HEK293 (cell line): ENCODE data around the gene HIC1.

ENCODE experiments used
- CTCF ChIA-PET: fragments of 350-600 bp; formaldehyde crosslinking; extraction: SDS; loops from one replicate; lab custom pipeline; 2021; ENCODE audit warnings: antibody characterized with exemption; lab: Yijun Ruan, JAX
- POLR2A ChIA-PET: fragments of 300-600 bp; formaldehyde crosslinking; extraction: SDS; loops from one replicate; lab custom pipeline; 2020; ENCODE audit warnings: antibody characterized with exemption, inconsistent platforms; lab: Yijun Ruan, JAX
- H3K27ac ChIP-seq: fragments of 200-500 bp; sonication (Bioruptor generic); 2 replicates; pipeline ENCODE4 v1.5.1; 2014; ENCODE audit warnings: low read depth, low read length, control low read depth, inconsistent platforms; ENCODE audit errors: extremely low read depth
- H3K36me3 ChIP-seq, 2 experiments: fragments of 200-500 bp in 1 of 2; sonication (Bioruptor generic) in 1 of 2; 1 replicate in 1 of 2; 2 replicates in 1 of 2; pipeline ENCODE4 v1.5.1; 2014 to 2017; ENCODE audit warnings: inconsistent platforms in 2 of 2, low read length in 2 of 2; ENCODE audit not compliant: control insufficient read depth in 2 of 2, insufficient read depth in 1 of 2
- H3K4me1 ChIP-seq: fragments of 200-500 bp; sonication (Bioruptor generic); 2 replicates; pipeline ENCODE4 v1.5.1; 2014; ENCODE audit warnings: mild to moderate bottlenecking, low read length, inconsistent platforms; ENCODE audit not compliant: control insufficient read depth, insufficient read depth
- H3K4me3 ChIP-seq: 2 replicates; pipeline ENCODE4 v1.5.1; 2011; ENCODE audit warnings: low read depth, mild to moderate bottlenecking, control low read depth, low read length, moderate library complexity
- H3K9me3 ChIP-seq: fragments of 200-500 bp; sonication (Bioruptor generic); 2 replicates; pipeline ENCODE4 v1.5.1; 2014; ENCODE audit warnings: low read depth, low read length, inconsistent platforms; ENCODE audit not compliant: control insufficient read depth, insufficient read depth
- AEBP2 ChIP-seq: fragments of 450-650 bp; formaldehyde crosslinking; IDR thresholded peaks from 2 replicates; pipeline ENCODE4 v1.5.1; 2016; ENCODE audit warnings: missing biosample characterization, missing genetic modification characterization, borderline replicate concordance
- GLI2 ChIP-seq: fragments of 450-650 bp; formaldehyde crosslinking; IDR thresholded peaks from 2 replicates; pipeline ENCODE4; 2017; ENCODE audit warnings: missing biosample characterization, missing genetic modification characterization, low read depth, borderline replicate concordance
- PRDM1 ChIP-seq: fragments of 450-650 bp; formaldehyde crosslinking; IDR thresholded peaks from 2 replicates; pipeline ENCODE4; 2016; ENCODE audit warnings: missing biosample characterization, missing genetic modification characterization
- REPIN1 ChIP-seq: fragments of 450-650 bp; formaldehyde crosslinking; IDR thresholded peaks from 2 replicates; pipeline ENCODE4 v1.5.1; 2017; ENCODE audit warnings: missing biosample characterization, missing genetic modification characterization, low read depth
- YY2 ChIP-seq: fragments of 450-650 bp; formaldehyde crosslinking; IDR thresholded peaks from 2 replicates; pipeline ENCODE4 v1.5.1; 2016; ENCODE audit warnings: missing biosample characterization, missing genetic modification characterization
- ZBTB11 ChIP-seq: fragments of 450-650 bp; formaldehyde crosslinking; conservative IDR thresholded peaks from 2 replicates; pipeline ENCODE4 v1.5.1; 2016; ENCODE audit warnings: low read depth, missing biosample characterization, missing genetic modification characterization
- ZFP3 ChIP-seq: fragments of 450-650 bp; formaldehyde crosslinking; IDR thresholded peaks from 2 replicates; pipeline ENCODE4 v1.5.1; 2016; ENCODE audit warnings: low read depth, missing biosample characterization, missing genetic modification characterization
- ZNF138 ChIP-seq: fragments of 450-650 bp; formaldehyde crosslinking; IDR thresholded peaks from 2 replicates; pipeline ENCODE4 v1.5.1; 2016; ENCODE audit warnings: missing biosample characterization, missing genetic modification characterization, borderline replicate concordance
- ZNF140 ChIP-seq: fragments of 450-650 bp; formaldehyde crosslinking; IDR thresholded peaks from 2 replicates; pipeline ENCODE4 v1.5.1; 2016; ENCODE audit warnings: missing biosample characterization, missing genetic modification characterization
- ZNF280C ChIP-seq: fragments of 450-650 bp; formaldehyde crosslinking; IDR thresholded peaks from 2 replicates; pipeline ENCODE4 v1.5.1; 2016; ENCODE audit warnings: missing biosample characterization, missing genetic modification characterization
- ZNF324 ChIP-seq: fragments of 450-650 bp; formaldehyde crosslinking; IDR thresholded peaks from 2 replicates; pipeline ENCODE4 v1.5.1; 2016; ENCODE audit warnings: missing biosample characterization, missing genetic modification characterization
- ZNF366 ChIP-seq: fragments of 450-650 bp; formaldehyde crosslinking; conservative IDR thresholded peaks from 2 replicates; pipeline ENCODE4 v1.5.1; 2016; ENCODE audit warnings: missing biosample characterization, missing genetic modification characterization
- ZNF37A ChIP-seq: fragments of 450-650 bp; IDR thresholded peaks from 2 replicates; pipeline ENCODE4 v1.5.1; 2018; ENCODE audit warnings: missing biosample characterization, missing genetic modification characterization
- ZNF629 ChIP-seq: fragments of 450-650 bp; formaldehyde crosslinking; IDR thresholded peaks from 2 replicates; pipeline ENCODE4 v1.5.1; 2017; ENCODE audit warnings: missing biosample characterization, missing genetic modification characterization
- ZNF658 ChIP-seq: fragments of 450-650 bp; formaldehyde crosslinking; IDR thresholded peaks from 2 replicates; pipeline ENCODE4; 2016; ENCODE audit warnings: missing biosample characterization, missing genetic modification characterization
- TF ChIP-seq, protein P1 (sequence below): fragments of 450-650 bp; formaldehyde crosslinking; IDR thresholded peaks from 2 replicates; pipeline ENCODE4 v1.5.1; 2017; ENCODE audit warnings: missing biosample characterization, missing genetic modification characterization
- TF ChIP-seq, protein P2 (sequence below): fragments of 450-650 bp; formaldehyde crosslinking; IDR thresholded peaks from 2 replicates; pipeline ENCODE4 v1.5.1; 2016; ENCODE audit warnings: missing biosample characterization, missing genetic modification characterization
- TF ChIP-seq, protein P3 (sequence below): fragments of 450-650 bp; formaldehyde crosslinking; IDR thresholded peaks from 2 replicates; pipeline ENCODE4 v1.5.1; 2016; ENCODE audit warnings: missing biosample characterization, missing genetic modification characterization
- TF ChIP-seq, protein P4 (sequence below): fragments of 450-650 bp; formaldehyde crosslinking; IDR thresholded peaks from 2 replicates; pipeline ENCODE4 v1.5.1; 2017; ENCODE audit warnings: missing biosample characterization, mild to moderate bottlenecking, missing genetic modification characterization, moderate library complexity

HIC1 gene

DNA sequence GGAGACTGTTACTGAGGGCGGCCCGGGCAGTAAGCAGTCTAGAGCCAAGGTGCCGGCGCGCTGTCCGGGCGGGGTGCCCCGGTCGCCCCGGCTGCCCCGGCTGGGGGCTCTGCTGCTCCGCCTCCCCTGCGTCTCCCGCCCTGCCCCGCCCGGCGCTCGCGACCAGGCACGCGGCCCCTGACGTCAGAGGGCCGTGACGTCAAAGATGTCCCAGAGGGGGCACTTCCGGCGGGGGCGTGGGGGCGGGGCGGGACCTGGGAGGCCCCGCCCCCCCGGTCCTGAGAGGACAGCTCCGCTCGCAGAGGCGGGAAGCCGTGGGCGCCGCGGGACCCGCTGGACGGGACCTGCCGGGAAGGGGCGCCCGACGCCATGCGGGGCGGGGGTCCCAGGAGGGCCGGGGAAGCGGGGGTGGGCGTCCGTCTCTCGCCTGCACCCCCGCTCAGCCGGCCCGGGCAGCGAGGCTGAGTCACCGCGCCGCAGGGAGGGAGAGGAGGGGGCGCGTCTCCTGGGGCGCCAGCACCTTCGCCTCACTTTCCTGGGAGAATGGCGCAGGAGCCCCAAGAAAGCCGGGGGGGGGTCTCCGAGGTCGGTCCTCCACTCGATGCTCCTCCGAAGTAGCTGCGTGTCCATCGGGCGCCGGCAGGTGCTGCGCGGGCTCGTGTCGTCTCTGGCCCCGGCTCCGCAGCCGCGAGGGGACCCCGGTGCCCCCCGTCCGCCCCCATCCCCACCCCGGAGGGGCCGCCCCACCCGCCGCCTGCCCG, 4.4 kb upstream of the HIC1 start:
- H3K27ac ChIP-seq, result no peak overlapping the region; the same call in 1 of the 2 replicates
- no peaks in the 10 kb centered on the region; a peak in 1 of 3 replicates for H3K36me3 ChIP-seq
- H3K4me3 ChIP-seq, result peak overlapping the region; percentile 35
- ChIA-PET CTCF (interaction anchor here (0.6 to 1.9 kb wide), 4 partner anchors 26 to 194 kb away, joined by 3 to 5 read pairs (median 3); partner anchors contain the start of gene RTN4RL1), POLR2A (interaction anchor here (1.0 kb wide), 1 partner anchor 334 kb away, joined by 3 read pairs; no protein-coding TSS in a partner anchor)
- no peaks in the 10 kb centered on the region for H3K9me3 ChIP-seq
- H3K4me1 ChIP-seq, result peaks cover 10% of the 10 kb centered on the region
- TF ChIP-seq, protein P1, sequence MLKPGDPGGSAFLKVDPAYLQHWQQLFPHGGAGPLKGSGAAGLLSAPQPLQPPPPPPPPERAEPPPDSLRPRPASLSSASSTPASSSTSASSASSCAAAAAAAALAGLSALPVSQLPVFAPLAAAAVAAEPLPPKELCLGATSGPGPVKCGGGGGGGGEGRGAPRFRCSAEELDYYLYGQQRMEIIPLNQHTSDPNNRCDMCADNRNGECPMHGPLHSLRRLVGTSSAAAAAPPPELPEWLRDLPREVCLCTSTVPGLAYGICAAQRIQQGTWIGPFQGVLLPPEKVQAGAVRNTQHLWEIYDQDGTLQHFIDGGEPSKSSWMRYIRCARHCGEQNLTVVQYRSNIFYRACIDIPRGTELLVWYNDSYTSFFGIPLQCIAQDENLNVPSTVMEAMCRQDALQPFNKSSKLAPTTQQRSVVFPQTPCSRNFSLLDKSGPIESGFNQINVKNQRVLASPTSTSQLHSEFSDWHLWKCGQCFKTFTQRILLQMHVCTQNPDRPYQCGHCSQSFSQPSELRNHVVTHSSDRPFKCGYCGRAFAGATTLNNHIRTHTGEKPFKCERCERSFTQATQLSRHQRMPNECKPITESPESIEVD (tag by site-specific recombination), result no peak
- TF ChIP-seq, protein P2, sequence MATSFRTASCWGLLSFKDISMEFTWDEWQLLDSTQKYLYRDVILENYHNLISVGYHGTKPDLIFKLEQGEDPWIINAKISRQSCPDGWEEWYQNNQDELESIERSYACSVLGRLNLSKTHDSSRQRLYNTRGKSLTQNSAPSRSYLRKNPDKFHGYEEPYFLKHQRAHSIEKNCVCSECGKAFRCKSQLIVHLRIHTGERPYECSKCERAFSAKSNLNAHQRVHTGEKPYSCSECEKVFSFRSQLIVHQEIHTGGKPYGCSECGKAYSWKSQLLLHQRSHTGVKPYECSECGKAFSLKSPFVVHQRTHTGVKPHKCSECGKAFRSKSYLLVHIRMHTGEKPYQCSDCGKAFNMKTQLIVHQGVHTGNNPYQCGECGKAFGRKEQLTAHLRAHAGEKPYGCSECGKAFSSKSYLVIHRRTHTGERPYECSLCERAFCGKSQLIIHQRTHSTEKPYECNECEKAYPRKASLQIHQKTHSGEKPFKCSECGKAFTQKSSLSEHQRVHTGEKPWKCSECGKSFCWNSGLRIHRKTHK (tag by site-specific recombination), result no peak
- TF ChIP-seq PRDM1 (tag by site-specific recombination) (no peak), ZNF37A (tag by site-specific recombination) (no peak), ZNF280C (tag by site-specific recombination) (no peak), ZBTB11 (tag by site-specific recombination) (0 out of 2 replicates have a peak, but pooled peaks have one; percentile 14), ZNF140 (tag by site-specific recombination) (no peak), ZNF658 (tag by site-specific recombination) (no peak), ZNF366 (tag by site-specific recombination) (no peak), ZNF629 (tag by site-specific recombination) (peak; percentile 99), YY2 (tag by site-specific recombination) (no peak), ZNF324 (tag by site-specific recombination) (no peak), GLI2 (tag by site-specific recombination) (no peak), ZNF138 (no peak), ZFP3 (tag by site-specific recombination) (no peak), REPIN1 (tag by site-specific recombination) (no peak), AEBP2 (tag by site-specific recombination) (no peak)
- TF ChIP-seq, protein P3, sequence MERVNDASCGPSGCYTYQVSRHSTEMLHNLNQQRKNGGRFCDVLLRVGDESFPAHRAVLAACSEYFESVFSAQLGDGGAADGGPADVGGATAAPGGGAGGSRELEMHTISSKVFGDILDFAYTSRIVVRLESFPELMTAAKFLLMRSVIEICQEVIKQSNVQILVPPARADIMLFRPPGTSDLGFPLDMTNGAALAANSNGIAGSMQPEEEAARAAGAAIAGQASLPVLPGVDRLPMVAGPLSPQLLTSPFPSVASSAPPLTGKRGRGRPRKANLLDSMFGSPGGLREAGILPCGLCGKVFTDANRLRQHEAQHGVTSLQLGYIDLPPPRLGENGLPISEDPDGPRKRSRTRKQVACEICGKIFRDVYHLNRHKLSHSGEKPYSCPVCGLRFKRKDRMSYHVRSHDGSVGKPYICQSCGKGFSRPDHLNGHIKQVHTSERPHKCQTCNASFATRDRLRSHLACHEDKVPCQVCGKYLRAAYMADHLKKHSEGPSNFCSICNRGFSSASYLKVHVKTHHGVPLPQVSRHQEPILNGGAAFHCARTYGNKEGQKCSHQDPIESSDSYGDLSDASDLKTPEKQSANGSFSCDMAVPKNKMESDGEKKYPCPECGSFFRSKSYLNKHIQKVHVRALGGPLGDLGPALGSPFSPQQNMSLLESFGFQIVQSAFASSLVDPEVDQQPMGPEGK, result peak; percentile 88
- TF ChIP-seq, protein P4, sequence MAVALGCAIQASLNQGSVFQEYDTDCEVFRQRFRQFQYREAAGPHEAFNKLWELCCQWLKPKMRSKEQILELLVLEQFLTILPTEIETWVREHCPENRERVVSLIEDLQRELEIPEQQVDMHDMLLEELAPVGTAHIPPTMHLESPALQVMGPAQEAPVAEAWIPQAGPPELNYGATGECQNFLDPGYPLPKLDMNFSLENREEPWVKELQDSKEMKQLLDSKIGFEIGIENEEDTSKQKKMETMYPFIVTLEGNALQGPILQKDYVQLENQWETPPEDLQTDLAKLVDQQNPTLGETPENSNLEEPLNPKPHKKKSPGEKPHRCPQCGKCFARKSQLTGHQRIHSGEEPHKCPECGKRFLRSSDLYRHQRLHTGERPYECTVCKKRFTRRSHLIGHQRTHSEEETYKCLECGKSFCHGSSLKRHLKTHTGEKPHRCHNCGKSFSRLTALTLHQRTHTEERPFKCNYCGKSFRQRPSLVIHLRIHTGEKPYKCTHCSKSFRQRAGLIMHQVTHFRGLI (tag by site-specific recombination), result no peak
